ENCODE data around the gene OPN1SW.

The OPN1SW gene

GRCh38 chr7:128758553-128758952, 17.0 kb downstream of the OPN1SW start:
- DNase-seq (ENCODE audit: low read depth): no peak

- no peak for DNase-seq (ENCODE audit: low read depth)
Observed at GRCh38 chr7:128757203-128757602, 18.4 kb downstream of the OPN1SW start.

- DNase-seq (ENCODE audit: low read depth): no peak
Observed at GRCh38 chr7:128755819-128756476, 19.6 kb downstream of the OPN1SW start.

GRCh38 chr7:128755075-128755818, 20.3 kb downstream of the OPN1SW start:
- DNase-seq (ENCODE audit: low read depth): no peak

GRCh38 chr7:128752251-128752650, 23.3 kb downstream of the OPN1SW start:
- no peak for DNase-seq (ENCODE audit: low read depth)

GRCh38 chr7:128747327-128748079, 28.1 kb downstream of the OPN1SW start:
- DNase-seq (ENCODE audit: low read depth): no peak

GRCh38 chr7:128745706-128746105, 29.9 kb downstream of the OPN1SW start:
- no peak for DNase-seq (ENCODE audit: low read depth)

GRCh38 chr7:128744366-128744905, 31.2 kb downstream of the OPN1SW start:
- DNase-seq (ENCODE audit: low read depth): no peak

GRCh38 chr7:128743112-128743772, 32.4 kb downstream of the OPN1SW start:
- DNase-seq (ENCODE audit: low read depth): no peak

GRCh38 chr7:128742206-128742605, 33.4 kb downstream of the OPN1SW start:
- no peak for DNase-seq (ENCODE audit: low read depth)

GRCh38 chr7:128741491-128741890, 34.1 kb downstream of the OPN1SW start:
- DNase-seq (ENCODE audit: low read depth): no peak

GRCh38 chr7:128740996-128741395, 34.6 kb downstream of the OPN1SW start:
- DNase-seq (ENCODE audit: low read depth): no peak

GRCh38 chr7:128739990-128740682, 35.5 kb downstream of the OPN1SW start:
- no peak for DNase-seq (ENCODE audit: low read depth)

- peak; percentile 90 for DNase-seq (ENCODE audit: low read depth)
Observed at GRCh38 chr7:128739048-128739962, 36.3 kb downstream of the OPN1SW start, which contains the start of gene CALU. CALU (plus strand) TSS chr7:128739359; CDS start chr7:128748584, 9,225 bp downstream.

GRCh38 chr7:128738570-128739047, 37.0 kb downstream of the OPN1SW start:
- no peak for DNase-seq (ENCODE audit: low read depth)

GRCh38 chr7:128737867-128738385, 37.7 kb downstream of the OPN1SW start:
- no peak for DNase-seq (ENCODE audit: low read depth)

GRCh38 chr7:128737441-128737840, 38.2 kb downstream of the OPN1SW start:
- no peak for DNase-seq (ENCODE audit: low read depth)

GRCh38 chr7:128735436-128735835, 40.2 kb downstream of the OPN1SW start:
- no peak for DNase-seq (ENCODE audit: low read depth)

GRCh38 chr7:128734890-128735289, 40.7 kb downstream of the OPN1SW start:
- DNase-seq (ENCODE audit: low read depth): no peak

GRCh38 chr7:128733278-128733645, 42.3 kb downstream of the OPN1SW start:
- no peak for DNase-seq (ENCODE audit: low read depth)
